Bone marrow (tissue), 2 donors: Measurements from ENCODE around the gene TSPAN3.

Experiments used
- DNase-seq, 2 donors: peaks; one replicate each; lab custom pipeline; 2025; lab: John Stamatoyannopoulos, UW

The TSPAN3 gene

DNA sequence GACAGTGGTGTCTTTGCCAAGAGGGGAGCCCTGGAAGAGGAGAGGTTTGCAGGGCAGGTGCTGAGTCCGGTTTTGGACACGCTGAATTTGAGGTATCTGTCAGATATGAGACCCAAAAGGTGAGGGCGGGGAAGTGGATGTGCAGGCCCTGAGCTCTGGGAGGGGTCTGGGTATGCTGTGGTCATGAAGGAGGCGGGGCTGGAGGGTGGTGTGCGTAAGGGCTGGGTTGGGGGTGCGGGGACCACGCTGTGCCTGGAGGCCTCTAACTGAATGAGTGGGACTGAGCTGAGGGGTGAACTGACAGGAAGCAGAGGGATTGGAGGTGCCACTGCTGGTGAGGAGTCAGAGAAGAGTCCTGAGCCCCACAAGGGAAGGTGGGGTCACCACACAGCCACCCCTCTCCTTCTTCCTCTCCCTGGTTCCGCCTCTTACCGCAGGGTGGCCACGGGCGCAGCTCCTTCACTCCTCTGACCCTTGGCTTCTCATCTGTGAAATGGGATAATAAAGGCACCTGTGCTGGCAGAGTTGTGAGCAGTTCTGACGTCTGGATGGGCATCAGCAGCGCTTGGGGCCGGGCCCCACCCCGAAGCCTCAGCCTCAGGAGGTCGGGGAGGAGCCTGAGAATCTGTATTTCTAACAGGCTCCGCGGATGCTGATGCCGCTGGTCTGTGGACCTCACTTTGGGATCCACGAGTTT lies 47.2 kb downstream of the TSPAN3 start:
- DNase-seq, result no peak

DNA sequence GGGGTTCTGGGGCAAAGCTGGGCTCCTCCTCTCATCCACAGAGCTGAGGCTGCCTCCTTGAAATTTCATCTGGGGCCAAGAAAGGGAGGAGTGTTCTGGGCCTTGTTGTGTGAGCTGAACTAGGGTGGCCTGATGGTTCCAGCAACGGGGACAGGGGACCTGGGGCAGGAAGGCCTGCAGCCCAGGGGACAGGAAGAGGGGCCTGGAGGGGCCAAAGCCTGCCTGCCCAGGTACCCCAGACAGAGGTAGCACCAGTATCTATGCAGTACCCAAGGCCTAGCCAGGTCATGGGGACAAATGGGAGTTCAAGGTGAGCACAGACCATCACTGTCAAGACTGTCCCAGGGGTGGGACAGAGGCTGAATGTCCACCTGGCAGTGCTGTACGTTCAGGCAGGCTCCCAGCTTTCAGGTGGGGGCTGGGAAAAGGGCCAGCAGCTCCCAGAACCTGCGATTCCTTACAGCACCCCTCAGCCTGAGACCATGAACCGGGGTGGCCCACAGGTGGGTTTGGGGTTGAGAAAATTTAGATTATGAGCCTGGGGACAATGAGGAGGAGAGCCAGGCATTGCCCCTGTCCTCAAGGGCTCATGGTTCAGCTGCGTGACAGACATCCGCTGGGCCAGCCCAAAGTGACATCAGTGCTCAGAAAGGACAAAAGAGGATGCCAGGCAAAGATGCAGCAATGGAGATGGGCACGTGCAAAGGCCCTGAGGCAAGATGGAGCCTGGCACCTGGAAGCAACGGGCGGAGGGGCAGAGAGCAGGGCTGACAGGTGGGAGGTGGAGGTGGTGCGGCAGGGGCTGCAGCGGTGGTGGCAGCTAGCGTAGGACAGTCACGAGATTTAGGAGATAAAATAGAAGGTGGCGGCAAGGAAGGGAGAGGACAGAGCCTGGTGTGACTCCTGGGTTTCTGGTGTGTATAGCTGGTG lies 48.0 kb downstream of the TSPAN3 start:
- DNase-seq, result no peak

DNA sequence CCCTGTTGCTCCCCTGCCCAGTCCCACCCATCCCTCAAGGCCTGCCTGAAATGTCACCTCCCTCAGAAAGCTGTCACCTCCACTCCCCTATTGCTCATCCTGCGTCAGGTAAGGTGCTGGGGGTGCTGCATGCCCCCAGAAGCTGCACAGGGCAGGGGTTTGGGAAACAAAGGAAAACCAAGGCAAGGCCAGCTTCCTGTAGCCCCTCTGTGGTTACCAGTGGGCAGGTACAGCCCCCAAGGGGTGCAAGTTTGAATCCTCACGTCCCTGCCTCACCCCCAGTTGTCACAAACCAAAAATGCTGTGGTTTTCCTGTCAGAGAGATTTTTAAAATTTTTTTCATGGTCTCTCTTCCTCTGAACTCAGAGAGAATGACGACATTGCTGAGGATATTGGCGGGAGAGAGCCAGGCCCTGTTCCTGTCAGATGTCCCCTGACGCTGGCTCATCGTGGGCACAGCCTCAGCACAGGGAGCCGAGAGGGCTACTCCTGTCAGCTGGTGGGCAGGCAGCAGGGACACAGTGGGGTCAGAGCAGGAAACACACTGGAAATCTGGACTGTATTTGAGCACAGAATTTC lies 49.0 kb downstream of the TSPAN3 start:
- DNase-seq, result peak in 1 of 2 donors; percentile 34

DNA sequence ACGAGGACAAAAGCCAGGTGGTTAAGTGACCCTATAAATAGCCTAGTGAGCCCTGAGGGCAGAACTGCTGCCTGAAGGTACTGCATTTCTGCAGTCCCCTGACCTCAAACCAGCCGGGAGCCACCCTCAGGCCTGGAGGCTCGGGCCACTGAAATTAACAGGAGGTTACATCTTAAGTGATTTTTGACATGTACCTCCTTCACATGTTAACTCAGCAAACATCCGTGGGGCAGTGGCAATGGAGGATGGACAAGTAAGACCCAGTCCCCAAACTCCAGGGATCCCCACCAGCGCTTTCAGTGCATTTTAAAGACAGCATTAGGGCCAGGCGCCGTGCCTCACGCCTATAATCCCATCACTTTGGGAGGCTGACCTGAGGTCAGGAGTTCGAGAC lies 49.8 kb downstream of the TSPAN3 start:
- DNase-seq, result no peak

DNA sequence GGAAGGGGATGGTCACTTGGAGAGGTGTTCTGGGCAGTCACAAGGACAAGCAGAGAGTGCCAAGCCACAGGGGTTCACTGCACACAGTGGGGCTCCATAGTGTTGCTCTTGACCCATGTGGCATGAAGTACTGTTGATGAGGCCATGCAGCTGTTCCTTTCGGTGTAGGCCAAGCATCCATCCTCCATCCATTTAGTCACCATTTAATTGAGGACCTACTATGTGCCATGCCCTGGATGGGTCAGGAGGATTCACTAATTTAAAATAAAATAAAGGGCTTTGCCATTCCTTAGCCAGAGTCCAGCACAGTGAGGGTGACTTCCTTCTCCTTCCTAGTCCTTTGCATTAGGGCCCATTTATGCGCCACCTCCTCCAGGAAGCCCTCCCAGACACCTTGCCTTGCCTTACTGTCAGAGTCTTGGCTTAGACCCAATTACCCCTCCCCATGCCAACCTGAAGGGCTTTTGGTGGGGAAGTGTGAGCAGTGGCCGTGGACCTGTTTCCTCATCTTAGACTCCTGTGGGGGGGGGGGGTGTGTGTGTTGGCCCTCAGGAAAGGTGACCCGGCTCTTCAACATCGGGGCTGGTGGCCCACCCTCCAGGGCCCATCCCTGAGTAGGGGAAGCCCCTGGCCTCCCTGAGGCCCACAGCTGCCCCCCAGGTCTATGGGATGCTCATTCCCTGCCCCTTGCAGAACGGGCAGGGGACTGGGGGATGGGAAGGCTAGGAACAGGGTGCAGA lies 50.4 kb downstream of the TSPAN3 start:
- DNase-seq, result no peak

DNA sequence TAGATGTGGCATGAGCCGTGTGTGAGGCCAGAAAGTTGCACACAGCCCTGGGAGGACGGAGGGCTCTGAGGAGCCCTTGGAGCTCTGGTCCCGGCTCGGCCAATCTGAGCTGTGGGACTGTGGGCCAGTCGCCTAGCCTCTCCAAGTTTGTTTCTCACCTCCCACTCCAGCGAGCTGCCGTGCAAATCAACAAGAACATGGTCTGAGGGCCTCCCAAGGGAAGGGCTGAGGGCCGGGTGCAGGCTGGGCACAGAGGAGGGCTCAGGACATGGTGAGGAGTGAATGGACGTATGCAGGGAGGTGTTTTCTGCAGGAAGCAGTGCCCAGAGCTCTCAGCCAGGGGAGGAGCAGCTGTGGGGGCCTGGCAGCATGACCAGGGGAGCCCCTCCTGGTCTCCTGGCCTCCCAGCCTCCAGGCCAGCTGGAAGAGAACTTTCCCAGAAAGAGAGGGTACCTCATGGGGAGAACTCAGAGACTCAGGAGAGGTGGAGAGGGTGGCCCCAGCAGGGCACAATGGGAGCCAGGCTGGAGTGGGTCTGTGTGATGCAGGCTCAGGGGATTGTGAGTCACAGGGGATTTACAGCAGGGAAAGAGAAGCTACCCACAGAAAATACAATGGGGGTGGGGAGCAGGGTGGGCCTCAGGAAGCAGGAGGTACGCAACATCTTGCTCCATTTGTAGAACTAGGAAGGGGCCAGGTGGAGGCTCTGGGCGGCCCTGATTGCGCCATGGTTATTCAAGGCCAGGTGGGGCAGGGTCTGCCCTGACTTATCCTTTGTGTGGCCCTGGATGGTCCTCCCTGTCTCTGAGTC lies 51.2 kb downstream of the TSPAN3 start:
- DNase-seq, result no peak

DNA sequence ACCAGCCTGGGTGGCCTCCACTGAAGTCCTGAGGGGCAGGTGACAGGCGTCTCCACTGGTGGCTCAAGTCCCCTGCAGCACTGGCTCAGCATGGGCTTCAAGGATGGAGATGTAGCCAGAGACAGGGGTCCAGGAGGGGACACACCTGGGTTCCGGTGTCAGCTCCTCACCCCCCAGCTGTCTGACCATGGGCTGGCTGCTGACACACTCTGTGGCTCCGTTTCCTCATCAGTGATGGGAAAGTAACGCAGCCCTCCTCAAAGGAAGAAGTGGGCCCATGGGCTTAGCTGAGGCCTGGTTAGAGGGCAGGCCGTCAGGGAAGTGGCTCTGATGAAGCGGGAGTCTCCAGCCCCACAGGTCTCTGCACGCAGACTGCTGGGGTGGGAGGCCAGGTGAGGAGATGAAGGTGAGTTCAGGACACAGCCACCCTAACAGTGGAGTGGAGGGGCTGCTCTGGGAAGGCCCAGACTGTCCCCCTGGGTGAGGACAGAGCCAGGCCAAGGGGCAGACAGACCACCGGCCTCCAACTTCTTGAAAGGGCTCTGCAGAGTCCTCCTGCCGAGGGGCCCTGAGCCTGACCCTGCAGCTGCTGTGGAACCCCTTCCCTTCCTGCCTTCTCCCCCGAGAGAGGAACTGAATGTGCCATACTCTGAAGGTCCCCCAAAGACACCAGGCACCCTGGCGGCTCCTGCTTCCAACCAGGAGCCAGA lies 52.0 kb downstream of the TSPAN3 start:
- no peak for DNase-seq

DNA sequence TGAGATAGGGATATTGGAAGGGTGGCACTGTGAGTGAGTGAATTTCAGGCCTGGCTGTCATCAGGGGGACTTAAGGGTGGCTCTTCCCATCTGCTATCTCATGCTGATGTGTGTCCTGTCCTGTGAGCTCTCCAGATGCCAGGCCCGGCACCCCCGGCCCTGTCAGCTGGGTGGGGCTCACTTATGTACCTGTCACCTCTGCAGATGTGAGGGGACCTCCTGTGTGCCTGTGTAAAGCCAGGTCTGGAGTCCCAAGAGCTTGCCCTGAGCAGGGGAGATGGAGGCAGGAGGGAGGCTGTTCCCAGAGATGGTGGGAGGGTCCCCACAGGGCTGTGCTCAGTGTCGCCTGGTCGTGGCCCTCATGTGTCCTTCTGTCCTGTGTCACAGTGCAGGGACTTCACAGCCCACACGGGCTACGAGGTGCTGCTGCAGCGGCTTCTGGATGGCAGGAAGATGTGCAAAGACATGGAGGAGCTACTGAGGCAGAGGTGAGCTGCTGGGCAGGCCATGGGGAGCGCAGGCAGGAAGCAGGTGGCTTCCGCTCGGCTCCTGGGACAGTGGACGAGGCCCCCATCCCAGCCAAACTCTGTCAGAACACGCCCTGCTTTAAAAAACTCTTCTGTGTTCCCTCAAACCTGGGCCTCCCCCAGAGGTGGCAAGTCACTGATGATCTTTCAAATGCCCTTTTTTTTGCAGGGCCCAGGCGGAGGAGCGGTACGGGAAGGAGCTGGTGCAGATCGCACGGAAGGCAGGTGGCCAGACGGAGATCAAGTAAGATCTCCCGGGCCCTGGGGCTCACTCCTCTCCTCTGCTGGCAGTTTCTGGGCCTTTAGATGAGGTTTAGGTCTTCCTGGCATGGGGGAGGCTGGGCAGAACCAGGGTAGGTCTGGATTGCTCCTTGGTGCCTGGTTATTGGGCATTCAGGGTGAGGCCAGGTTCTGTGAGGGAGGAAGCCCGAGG lies 52.9 kb downstream of the TSPAN3 start:
- DNase-seq, result no peak

DNA sequence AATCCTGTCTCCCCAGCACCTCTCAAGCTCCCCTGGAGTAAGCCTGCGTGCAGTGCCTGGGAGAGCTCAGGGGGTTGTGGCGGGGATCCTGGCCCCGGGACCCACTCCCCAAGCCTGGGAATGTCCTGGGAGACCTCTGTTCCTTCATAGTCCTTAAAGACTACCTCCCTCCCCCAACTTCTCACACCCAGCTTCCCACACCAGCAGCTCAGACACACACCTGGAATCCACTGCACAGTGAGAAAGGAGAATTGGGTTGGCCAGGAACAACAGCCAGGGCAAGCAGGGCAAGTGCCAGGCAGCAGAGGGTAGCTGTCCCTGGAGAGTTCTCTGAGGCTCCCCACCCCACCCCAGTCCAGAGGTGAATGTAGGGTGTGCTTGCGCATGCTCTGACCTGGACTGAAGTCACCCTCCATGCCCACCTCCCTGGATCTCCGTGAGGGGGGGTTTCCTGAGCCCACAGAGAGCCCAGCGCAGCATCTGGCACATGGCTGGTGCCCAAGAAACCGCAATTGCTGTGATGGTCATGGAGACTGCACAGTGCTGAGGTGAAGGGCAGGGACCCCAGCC lies 53.7 kb downstream of the TSPAN3 start:
- no peak for DNase-seq

DNA sequence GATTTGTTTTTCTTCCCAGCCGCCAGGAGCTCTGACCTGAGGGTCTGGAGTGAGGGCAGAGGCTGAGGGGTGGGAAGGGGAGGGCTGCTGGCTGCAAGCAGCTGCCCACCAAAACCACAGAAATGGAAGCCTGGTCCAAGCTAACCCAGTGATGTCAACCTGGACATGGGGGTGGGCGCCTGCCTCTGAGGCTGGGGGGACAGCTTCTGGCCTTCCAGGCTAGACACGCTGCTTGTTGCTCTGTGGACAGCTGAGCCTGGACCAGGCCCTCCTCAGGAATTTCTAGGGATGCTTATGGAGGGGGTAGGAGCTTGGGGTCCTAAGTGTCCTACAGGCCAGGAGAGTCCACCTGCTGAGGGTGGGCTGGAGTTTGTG lies 54.6 kb downstream of the TSPAN3 start:
- DNase-seq, result no peak

DNA sequence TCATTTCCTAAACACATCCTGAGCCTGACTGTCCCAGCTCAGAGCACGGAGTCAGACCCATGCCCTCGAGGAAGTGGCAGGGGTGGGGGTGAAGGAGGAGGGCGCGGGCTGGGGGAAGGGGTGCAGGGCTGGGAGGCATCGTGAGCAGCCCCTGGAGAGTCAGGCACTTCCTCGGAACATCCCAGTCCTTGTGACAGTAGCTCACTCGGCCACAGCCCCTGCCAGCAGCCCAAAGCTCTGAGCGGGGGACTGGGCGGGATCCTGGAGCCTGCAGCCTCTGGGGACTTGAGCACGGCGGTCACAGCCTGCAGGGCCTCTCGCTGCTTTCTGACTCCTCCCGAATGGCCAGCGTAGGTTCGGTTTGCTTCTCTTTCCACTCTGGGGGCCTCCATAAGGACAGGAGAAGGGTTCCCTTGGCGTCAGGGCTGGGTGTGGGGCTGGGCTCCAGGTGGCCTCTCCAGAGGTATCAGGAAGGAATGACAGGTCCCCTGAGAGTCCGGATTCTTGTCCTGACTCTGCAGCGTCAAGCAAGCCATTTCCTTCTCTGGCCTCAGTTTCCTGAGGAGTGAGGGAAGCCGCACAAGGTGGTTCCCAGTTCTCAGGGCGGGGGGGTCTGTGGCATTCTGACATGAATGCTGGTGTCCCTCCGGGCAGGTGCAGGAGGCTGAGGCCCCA lies 55.1 kb downstream of the TSPAN3 start:
- DNase-seq, result no peak

DNA sequence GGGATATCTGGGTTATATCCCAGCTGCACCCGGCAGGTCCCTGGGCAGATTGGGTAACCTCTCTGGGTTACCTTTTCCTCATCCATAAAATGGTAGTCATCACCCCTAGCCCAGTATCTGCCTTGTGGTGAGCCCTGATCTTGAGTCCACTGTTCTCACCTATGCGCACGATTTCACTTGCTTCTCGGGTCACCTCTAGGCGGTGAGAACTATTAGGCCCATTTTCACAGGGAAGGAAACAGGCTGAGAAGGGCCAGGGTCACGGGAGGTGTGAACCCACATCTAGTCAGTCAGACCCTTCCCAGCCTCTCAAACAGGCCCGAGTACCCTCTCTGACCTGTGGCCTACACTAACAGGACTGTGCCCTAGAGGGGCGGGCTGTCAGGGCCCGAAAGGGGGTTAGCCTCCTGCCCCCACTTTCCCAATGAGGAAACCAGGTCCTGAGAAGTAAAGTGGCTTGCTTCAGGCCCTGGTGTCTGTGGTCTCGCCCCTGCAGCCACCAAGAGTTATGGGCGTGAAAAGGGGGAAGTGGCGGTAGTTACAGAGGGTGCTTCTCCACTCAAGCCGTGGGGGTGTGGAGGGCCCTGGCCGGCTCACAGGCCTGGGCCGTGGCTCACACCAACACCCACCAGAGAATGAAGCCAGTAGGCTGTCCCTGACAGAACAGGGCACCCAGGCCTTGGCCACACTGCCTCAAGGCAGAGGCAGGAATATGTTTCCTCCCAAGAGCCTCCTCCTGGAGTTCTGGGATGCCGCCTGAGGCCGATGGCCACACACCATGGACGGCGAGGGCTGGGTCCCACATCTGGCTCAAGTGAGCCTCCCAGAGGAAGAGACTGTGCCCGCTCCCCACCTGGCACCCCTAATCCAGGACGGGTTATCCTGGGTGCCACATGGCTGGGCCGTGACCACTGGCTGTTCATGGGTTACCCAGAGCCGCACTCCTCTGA lies 56.5 kb downstream of the TSPAN3 start:
- DNase-seq, result peak; percentile 38 to 60

DNA sequence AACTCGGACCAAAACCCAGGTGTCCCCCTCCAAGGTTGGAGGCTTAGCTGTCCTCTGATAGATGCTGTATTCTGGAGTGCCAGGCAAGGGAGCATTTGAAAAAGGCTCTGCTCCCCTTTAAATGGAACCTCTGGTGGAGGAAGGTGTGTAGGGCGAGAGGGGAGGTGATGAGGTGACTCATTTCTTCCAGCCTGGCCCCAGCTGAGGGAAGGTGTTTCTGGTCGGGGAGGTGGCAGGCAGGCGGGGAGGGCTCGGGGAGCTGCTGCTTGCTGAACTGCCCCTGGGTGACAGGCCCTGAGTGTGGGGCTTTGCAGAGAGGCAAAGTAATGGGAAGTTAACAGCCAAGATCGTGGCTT lies 57.2 kb downstream of the TSPAN3 start:
- DNase-seq, result no peak

DNA sequence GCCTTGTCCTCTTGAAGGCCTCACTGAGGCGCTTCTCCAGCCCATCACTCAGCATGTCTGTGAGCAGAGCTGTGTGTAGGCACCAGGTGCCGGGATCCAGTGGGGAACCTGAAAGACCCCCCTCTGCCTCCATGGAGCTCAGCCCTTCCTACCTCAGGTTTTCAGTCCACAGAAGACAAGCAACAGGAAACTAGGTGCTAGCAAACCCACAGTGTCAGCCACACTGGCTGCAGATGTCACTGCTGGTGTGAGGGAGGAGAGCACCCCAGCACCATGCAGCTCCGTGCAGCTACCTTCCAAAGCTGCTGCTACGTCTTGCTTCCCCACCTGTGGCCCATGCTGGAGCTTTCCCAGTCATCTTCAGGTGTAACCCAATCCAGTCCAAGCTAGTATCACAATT lies 58.0 kb downstream of the TSPAN3 start:
- DNase-seq, result no peak

DNA sequence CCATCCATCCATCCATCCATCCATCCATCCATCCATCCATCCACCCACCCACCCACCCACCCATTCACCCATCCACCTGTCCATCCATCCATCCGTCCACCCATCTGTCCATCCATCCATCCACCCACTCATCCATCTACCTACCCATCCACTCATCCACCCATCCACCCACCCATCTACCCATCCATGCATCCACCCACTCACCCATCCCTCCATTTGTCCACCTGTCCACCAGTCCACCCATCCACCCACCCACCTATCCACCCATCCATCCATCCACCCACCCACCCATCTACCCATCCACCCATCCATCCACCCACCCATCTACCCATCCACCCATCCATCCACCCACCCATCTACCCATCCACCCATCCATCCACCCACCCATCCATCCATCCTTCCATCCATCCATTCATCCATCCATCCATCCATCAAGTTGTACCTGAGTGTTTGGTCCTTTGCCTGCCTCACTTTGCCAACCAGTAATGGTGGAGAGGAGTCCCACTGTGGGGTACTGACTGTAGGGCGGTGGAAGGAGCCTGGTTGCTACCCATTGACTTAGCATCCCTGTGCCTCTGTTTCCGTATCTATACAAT lies 58.7 kb downstream of the TSPAN3 start:
- no peak for DNase-seq

DNA sequence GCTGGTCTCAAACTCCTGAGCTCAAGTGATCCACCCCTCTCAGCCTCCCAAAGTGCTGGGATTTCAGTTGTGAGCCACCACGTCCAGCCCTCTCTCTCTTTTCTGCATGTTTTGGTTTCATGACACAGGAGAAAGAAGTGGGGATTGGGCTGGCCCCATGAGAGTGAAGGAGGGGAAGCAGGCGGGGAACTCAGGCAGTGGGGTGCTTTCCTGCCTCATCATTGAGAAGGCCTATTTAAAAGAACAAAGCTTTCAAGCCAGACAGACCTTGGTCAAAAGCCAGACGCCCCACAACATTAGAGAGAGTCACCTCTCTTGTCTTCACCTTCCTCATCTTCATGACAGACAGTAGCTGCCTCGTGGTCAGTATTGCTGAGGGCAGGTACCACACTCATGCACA lies 60.1 kb downstream of the TSPAN3 start:
- no peak for DNase-seq

DNA sequence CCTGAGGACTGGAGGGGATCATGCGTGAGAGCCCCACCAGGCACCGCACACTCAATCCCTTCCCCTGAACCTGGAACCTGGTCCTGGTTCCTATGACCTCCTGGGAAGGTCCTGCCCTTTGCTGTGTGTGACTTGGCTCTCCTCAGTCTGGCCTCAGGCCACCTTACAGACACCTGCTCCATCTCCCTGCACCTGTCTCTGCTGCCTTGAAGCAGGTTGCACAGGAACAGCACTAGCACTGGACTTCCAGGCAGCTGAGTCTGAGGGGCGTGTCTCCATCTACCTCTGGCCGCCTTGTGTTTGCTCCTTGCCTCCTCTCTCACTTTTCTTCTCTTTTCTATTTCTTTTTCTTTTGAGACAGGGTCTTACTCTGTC lies 60.6 kb downstream of the TSPAN3 start:
- DNase-seq, result no peak
